Measurements from ENCODE around the gene PDZRN3.

Gene PDZRN3

DNA sequence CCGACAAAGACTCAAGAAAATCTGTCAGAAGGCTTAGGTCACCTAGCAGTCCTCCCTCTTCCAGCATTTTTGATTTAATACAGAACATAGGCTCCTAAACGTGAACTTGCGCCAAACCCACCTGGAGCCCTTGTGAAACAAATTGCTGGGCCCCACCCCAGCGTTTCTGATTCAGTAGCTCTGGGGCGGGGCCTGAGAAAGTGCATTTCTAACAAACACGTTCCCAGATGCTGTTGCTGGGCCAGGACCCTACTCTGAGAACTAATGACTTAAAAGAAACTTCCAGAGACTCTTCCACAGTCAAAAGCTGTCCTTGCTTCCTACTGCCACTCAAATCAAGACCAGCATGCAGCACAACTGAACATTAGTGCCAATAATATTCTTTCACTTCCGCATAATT, 198.1 kb downstream of the PDZRN3 start:
- DNase-seq (ENCODE audit: low read depth, low spot score): no peak

DNA sequence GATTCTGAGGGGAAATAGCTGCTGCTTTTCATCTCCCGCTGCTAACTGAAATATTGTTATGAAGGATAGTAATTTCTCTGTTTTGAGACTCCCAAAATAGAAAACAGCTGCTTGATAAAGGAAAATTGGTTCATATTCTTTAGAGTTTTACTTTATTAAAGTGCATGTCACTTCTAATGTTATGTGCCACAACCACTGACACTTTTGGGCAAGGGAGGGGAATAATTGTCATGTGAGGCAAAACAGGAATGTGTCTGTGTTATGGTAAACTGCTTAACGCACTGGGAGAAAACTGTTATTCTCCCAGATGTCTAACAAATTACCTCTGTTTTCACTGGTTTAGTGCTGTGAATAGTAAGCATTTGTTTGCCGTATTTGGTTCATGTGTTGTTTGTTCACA, 201.6 kb downstream of the PDZRN3 start:
- no peak for DNase-seq (ENCODE audit: low read depth, low spot score)

DNA sequence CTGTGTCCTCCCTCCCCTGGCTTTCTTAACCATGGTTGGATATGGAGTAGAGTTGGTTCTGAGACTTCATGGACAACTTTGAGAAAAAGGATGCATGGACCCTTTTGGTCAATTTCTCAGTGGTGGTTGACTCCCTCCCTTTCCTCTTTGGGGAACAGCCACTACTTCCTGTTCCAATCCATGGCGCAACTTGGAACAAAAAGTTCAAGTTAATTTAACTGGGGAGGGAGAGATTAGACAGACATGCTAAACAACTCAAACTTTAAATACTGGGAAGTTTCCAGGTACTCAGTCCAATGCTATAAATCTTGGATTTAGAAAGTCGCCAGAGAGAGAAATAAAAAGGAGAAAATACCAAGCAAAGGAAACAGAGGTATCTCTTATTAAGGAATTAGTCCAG, 202.2 kb downstream of the PDZRN3 start:
- no peak for DNase-seq (ENCODE audit: low read depth, low spot score)

DNA sequence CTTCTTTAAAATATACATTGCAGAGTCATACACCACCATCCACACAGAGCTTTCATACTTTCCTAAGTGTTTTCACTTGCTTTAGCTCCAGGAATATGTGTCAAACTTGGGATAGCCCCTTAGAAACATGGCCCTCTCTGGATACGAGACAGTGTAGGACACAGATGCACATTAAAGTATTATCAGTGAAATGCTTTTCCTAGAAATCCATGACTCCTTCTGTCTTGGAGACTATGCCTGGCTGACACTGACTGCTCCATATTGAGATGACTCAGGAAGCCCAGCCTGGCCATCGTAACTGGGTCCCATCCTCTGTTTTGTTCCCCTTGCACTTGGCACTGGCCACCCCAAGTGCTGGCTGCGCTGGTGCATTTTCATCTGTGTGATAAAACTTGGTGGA, 204.8 kb downstream of the PDZRN3 start:
- DNase-seq (ENCODE audit: low read depth, low spot score): no peak

DNA sequence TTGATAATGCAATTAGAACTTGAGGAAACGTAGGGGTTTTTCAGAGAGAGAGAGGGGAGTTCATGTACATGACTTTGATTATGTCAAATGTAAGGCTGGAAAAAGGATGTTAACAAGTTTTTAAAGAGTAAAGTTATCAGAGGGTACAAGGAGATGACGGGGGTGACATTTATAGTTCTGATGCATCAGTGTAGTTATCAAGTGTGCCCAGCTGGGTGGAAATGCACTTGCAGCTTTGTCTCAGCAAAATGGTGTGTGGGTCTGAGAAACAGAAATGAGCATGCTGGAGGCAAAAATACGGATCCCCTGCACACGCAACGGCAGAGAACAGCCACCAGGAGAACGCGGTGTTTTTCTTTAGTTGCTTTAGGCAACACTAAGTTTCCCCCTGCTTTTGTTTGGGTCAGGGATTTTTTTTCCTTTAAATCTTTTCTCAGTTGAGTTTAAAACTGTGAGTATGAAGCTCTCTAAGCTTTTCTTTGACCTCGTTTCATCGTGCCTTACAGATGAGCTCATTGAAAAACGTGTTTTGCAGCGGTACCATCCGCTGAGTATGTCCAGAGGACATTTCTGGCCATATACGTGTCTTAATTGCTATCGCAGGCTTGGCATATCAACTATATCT, 205.4 kb downstream of the PDZRN3 start:
- DNase-seq (ENCODE audit: low read depth, low spot score): no peak

DNA sequence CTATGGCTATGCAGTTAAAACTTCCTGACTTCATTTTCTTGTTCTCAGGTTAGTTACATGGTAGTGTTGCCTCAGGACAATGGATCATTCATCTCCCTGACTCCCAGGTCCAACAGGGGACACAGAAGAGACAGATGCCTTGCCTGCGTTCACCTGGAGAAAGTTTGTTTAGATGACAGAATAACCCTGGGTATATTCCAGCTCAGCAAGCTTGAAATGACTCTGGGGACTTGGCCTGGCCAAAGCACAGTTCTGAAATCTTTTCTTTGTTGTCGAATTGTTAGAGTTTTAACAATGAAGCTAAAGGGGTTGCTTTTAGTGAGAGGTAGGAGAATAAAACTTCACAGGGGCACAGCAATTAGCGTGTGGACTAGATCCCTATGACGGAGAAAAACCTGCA, 206.1 kb downstream of the PDZRN3 start:
- no peak for DNase-seq (ENCODE audit: low read depth, low spot score)

DNA sequence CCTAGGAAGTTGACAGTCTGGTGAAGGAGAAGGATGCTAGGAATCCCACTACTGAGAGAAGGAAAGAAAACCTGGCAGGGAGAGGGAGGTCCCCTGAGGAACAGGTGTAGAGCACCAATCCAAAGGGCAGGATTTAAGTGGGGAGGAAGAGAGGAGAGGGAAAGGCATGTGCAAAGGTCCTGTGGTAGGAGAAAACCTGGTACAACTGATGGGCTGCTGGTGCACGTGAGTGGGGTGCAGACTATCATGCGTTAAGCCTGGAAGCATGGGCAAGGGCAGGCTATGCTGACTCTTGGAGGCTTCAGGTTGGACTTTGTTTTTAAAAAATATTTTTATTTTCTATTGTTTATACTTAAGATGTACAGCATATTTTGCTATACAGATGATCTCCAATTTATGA, 209.6 kb downstream of the PDZRN3 start:
- no peak for DNase-seq (ENCODE audit: low read depth, low spot score)

GRCh38 chr3:73413619-73414018, 211.1 kb downstream of the PDZRN3 start:
- DNase-seq (ENCODE audit: low read depth, low spot score): no peak

- DNase-seq (ENCODE audit: low read depth, low spot score): no peak
Measured at GRCh38 chr3:73411993-73412392, 212.7 kb downstream of the PDZRN3 start.

- no peak for DNase-seq (ENCODE audit: low read depth, low spot score)
Measured at GRCh38 chr3:73411545-73411944, 213.2 kb downstream of the PDZRN3 start.

DNA sequence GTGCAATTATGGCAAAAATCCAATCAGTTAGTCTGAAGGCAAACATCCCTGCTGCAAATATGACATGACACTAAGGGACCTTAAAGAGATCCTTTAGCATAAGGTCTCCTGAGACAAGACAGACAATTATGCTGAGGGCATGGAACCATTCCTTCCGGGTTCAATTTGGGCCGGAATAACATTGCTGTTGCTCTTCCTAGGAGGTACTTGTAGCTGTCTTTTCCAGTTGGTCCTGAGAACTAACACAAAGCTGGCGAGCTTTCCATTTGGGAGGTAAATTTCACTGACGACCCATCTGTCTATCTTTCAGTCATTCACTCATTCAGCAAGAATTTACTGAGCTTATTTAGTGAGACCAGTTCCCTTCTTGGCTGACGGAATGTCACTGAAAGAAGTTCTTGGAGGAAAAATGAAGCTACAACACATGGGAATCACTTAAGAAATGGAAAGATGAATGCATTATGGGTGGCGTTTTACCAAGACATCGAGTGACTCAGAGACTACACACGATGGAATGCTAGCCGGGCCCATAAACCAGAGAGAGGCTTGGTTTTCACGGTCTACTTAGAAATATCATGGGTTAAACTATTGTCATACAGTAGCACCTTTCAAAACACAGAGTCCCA, 215.5 kb downstream of the PDZRN3 start:
- DNase-seq (ENCODE audit: low read depth, low spot score): no peak

DNA sequence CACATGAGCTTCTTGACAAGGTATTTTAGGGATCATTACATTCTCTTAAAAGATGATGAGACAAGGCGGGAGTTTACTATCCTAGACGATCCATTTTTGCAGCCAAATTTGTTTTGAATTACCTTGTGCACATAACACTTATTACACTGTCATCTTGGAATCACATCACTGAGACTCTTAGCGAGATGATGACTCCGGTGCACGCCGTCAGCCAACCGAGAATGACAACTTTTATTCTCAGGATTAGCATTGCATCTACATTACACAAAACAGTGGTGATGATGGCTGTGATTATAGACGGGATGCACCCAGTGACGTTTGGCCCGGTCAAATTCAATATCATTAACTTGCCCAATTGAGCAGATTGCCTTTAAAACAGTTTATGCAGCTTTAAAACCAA, 216.1 kb downstream of the PDZRN3 start:
- no peak for DNase-seq (ENCODE audit: low read depth, low spot score)

GRCh38 chr3:73407577-73407976, 217.2 kb downstream of the PDZRN3 start:
- DNase-seq (ENCODE audit: low read depth, low spot score): no peak

- no peak for DNase-seq (ENCODE audit: low read depth, low spot score)
Measured at GRCh38 chr3:73405853-73406252, 218.9 kb downstream of the PDZRN3 start.

GRCh38 chr3:73405000-73405399, 219.7 kb downstream of the PDZRN3 start:
- no peak for DNase-seq (ENCODE audit: low read depth, low spot score)

DNA sequence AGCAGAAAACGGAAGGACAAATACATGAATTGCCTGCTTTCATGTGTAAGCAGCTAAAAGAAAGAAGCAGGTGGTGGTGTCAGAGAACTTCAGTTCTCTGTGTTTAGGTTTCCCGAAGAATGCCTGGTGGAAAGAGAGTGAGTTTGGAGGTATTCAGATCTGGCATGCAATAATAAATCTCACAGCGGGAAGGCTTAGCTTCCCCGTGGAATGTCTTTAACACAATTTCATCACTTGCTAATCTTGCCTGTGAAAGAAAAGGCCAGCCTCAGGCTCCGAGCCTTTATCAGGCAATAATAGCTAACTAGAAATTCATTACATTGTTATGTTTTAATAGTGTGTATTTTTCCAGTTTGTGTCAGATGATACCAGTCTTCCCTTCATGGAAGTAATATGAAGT, 220.3 kb downstream of the PDZRN3 start:
- no peak for DNase-seq (ENCODE audit: low read depth, low spot score)

- no peak for DNase-seq (ENCODE audit: low read depth, low spot score)
Measured at GRCh38 chr3:73403444-73403843, 221.3 kb downstream of the PDZRN3 start.

GRCh38 chr3:73401616-73402279, 223.0 kb downstream of the PDZRN3 start:
- no peak for DNase-seq (ENCODE audit: low read depth, low spot score)

GRCh38 chr3:73401059-73401458, 223.7 kb downstream of the PDZRN3 start:
- DNase-seq (ENCODE audit: low read depth, low spot score): no peak

- no peak for DNase-seq (ENCODE audit: low read depth, low spot score)
Measured at GRCh38 chr3:73399666-73400253, 225.0 kb downstream of the PDZRN3 start.

GRCh38 chr3:73399106-73399505, 225.6 kb downstream of the PDZRN3 start:
- DNase-seq (ENCODE audit: low read depth, low spot score): no peak

DNA sequence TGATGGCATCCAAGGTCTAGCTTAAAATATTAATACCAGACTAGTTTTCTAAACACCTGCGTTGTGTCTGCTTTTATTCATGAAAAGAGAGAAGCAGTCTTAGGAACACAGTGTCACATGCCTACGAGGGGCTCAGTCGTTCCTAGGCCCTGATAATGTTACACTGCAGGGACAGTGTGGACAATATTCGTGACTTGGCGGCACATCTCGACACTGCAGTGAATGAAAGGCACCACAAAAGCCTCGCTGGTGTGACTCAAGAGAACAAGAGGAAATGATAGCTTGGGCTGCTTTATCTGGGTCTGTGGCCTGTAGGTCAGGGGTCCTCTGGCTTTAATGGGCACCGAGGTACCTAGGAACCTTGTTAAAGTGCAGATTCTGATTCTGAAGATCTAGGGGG, 226.7 kb downstream of the PDZRN3 start:
- DNase-seq (ENCODE audit: low read depth, low spot score): no peak

DNA sequence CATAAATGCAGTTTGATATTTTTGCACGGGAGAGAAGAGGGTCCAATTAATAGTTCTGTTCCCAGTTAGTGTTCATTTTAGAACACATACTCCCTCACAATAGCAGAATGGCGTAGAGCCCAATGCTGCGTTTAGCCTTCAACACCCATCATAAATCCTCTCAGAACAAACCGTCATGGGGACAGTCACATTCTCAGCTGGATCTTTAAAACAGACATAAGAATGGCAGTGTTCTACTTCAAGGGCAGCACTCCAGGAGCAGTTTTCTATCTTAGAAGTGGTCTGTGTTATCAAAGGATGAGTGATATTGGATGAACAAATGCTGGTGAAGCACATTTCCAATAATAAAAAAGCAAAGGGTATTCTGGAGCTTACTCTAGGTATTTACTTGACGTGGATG, 230.5 kb downstream of the PDZRN3 start:
- DNase-seq (ENCODE audit: low read depth, low spot score): no peak

All from brain pericyte (primary cell).